SIG-M5 treated with dmso at 0.1 percent for 504 hours (cell line): ENCODE data around the gene BACE2.

Source experiments
- DNase-seq: peaks from one replicate; lab custom pipeline; 2025; ENCODE audit not compliant: unreplicated experiment; lab: John Stamatoyannopoulos, UW

The BACE2 gene

DNA sequence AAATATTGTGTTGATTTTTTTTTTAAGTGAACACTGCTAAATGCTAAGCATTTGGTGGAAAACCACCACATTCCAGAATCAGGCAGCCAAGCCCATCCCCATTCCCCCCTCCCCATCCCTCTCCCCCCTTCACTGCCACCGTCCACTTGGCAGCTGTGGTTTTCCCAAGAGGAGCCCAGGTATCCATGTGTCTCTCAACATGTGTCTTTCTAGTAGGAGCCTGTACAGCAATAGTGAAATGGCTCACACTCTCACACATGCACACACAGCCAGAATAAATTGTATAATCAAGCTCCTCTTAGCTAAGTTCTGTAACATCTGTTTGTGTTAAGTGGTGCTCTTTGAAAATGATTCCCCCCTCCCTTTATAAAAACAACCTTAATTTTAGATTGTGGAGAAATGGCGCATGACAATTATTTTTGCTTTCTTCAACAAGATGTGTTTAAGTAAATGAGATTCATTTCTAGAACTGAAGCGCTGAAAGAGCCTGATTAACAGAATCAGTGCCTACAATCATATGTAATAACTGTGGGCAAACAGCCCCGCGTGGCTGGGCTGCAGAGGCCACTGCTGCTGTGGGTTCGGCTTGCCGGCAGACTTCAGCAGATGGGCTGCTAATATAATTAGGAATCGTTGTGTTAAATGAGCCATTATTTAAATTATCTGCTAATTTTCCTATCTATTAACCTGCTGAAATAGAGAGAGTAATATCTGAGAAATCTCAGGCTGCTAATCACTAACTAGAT, 43.3 kb downstream of the BACE2 start:
- no peak for DNase-seq

DNA sequence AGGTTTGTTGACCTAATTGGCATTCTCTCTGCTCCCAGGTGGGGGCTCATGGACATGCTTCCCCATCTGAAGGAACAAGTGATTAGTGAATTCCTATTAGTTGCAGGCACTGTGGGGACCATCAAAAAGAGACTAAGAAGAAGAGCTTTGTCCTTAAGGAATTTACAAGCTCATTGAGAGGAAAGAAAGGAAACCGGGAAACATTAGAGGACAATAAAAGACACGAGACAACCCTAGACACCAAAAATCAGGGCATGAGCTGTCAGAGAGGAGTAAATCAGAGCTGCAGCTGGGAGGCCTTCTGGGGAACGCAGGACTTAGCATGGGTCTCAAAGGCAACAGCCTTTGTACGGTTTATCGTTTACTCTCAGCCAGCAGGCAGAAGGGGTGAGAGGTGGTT, 45.1 kb downstream of the BACE2 start:
- DNase-seq = no peak

DNA sequence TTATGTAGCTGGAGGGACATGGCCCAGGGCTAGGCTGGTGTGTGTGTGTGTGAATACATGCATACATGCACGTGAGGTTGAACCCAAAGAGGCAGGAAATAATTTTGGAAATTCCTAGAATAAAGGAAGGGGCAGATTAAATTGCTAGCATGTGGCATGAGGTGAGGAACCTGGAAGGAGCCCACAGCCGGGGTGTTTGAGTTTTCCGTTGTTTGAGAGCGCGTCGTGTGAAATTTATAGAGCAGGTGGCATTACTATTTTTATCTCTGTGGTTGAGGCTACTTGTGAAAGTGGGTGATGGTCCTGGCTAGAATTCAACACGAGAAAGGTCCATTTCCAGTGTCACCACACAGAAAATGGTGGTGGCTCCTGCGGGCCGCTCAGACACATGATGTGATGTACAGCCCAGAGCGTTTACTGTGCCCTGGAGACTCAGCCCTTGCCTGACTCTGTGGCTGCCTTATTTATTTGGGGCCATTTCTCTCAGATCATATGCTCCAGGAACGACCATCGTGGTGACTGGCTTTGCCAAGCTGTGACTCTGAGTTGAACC, 48.0 kb downstream of the BACE2 start:
- no peak for DNase-seq

DNA sequence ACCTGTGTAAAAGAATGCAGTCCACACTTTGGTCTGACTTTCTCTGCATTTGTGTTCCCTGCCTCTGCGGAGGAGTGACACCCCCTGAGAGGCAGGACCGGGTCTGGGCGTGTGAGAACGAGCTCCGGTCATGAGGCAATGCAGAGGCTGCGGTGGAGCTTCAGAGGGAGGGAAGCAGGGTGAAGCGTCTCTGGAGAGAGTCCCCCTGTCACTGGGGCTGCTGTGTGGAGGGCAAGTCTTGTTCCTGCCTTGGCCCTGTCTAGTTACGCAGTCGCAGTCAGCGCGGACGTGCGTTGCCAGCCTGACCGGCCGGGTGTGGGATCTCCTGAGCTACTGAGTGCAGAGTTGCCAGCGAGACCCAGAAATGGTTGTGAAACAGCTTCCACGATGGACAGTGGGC, 48.5 kb downstream of the BACE2 start:
- DNase-seq = no peak

DNA sequence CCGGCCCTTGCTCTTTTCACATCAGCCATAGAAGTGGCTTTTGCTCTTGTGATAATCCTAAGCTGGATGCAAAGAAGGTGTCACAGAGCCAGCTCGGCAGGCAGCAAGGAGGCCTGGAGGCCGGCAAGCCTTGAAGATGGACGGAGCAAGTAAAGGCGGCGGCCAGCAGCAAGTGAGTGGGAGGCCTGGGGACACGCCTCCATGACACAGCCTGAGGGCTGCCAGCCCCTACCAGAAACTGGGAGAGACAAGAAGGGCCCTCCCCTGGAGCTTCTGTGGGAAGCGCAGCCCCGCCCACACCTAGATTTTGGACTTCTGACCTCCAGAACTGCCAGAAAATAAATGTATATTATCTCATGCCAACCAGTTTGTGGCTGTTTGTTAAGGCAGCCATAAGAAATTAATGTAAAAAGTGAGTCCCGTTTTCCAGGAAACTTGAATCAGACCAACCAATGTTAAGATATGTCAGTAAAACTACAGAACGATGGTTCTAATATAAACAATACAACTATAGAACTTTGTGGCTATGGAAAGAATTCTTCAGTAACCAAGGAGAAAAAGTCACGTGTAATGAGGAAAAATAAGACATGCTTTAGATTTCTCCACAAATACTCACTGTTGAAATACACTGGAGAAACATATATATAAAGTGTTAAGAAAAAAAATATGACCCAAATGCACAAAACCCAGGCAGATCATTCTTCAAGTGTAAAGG, 49.9 kb downstream of the BACE2 start:
- no peak for DNase-seq

DNA sequence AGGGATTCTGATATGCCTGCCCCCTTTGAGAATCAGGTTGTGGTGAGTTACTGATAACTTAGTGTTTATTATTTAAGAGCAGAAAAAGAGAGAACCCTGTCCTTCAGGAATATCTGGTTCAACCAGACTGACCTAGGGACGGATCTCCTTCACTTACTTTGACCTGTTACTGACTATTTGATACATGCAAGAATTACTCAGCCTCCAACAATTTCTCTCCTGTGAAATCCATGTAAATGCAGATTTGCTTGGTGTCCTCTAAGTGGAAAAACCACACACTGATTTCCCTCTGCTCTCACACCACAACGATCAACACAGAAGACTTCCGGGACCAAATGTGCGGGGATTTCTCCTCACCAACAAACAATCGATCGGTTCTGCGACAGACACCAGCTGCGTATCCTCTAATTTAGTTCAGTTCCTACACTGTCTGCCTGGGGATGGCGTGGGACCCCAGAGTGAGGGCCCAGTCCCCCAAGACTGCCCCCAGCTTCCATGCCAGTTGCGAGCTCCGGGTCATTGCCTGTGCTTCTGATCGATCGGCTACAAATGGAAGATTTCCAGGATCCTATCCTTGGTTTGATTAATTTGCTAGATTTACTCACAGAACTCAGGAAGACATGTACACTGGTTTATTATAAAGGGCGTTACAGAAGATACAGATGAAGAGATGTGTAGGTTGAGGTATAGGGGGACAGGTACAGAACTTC, 51.7 kb downstream of the BACE2 start:
- DNase-seq = peak; percentile 38

DNA sequence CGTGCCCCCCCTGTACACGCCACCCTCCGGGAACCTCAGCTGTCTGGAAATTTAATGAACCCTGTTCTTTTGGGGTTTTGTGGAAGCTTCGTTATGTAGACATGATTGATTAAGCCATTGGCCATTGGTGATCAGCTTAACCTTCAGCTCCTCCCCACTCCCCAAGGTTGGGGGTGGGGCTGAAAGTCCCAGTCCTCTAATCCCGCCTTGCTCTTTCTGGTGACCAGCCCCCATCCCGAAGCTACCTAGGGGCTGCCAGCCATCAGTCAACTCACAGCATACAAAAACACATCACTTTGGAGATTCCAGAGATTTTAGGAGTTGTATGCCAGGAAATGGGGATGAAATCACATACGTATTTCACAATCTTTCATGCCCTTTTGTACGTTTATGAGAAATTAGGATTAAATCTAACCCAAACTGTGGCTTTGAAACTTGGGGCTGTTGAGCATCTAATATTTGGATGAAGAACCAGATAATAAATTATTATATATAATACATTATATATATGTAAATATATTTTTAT, 52.3 kb downstream of the BACE2 start:
- DNase-seq = no peak

DNA sequence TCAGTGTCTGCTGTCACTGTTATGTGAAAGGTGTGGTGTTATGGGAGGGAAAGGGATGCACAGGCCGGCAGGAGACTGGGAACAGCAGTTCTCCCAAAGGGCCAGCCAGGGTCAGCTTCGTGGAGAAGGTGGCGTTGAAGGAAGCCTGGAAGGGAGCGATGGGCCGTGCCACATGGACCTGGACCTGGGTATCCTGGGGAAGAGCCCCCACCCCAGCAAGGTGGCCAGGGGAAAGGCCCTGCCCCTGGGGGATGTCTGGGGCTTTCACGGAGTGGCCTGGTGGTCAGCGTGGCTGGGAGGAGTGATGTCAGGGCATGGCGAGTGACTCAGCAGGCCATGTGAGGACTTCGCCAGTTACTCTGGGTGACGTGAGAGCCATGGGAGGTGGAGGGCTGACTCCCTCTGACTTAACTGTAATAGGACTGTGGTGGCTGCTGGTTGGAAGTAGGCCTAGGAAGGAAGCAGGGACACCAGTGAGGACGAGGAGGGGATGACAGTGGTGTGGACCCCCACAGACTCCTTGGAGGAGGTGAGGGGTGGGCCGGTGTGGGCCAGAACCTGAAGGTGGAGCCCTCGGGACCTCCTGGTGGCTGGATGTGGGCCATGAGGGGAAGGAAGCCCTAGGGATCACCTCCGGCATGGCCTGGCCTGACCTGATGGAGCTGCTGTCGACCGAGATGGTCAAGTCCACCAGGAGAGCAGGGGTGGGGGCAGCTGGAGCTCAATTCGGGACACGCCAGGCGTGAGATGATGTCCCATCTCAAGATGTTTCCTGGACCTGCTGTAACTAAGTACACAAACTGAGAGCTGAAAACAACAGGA, 54.5 kb downstream of the BACE2 start:
- DNase-seq = no peak

DNA sequence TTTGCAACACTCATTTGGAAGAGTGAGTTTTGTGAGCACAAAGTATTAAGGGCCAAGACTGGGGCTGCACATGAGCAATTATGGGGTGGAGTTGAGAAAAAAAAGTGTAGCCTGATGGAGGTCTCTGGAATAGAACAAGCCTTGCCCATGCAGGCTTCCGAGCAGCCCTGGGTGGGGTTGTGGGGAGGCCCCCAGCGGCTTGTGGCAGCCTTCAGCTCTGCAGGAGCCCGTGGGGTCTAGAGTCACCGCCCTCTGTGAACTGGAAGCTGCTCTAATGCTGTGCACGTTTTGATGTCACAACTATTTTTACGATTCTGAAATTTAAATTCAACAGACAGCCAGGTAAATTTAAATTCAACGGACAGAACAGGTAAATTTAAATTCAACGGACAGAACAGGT, 58.9 kb downstream of the BACE2 start:
- DNase-seq = no peak

DNA sequence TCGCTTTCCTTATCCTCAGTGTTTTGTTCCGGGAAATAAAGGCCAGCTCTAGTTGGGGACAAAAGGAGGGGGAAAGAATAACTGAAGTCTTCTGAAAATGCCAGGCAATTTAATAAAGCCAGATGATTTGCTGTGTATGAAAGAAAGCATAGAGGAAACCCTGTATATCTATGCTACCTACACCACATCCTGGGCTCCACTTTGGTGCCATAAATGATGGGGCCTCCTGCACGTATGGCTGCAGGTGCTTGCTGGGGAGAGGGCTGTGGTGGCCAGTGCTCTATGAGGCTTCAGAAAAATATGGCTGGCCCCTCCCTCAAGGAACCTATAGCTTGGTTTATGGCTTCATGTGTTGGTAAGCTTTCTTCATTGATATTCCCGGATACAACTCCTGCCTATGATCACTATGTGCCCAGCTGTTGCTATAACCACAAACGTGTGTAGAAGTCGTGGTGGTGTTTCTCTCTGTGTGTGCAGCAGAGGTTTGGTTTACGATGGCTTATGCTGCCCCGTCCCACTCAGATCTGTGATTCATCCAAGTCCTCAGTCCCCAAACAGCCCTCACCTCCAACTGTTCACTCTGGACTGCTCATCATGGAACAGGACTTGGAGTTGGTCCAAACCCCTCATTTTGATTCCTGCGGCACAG, 59.5 kb downstream of the BACE2 start:
- DNase-seq = no peak

DNA sequence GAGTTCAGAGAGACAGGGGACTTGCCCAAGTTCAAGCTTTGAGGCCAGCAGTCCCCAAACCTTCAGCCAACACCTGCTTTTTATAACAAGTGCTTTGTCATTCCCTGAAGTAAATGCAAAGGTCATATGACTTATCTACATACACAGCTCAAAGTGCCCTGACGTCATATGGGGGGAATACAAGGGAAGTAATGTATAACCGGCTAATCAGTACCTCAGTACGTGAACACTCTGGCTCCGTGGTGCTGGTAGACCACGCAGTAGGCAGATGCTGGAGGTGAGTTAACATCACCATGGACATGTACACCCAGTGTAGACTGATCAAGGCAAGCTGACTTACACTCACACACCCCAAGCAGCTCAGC, 60.0 kb downstream of the BACE2 start:
- DNase-seq = no peak

DNA sequence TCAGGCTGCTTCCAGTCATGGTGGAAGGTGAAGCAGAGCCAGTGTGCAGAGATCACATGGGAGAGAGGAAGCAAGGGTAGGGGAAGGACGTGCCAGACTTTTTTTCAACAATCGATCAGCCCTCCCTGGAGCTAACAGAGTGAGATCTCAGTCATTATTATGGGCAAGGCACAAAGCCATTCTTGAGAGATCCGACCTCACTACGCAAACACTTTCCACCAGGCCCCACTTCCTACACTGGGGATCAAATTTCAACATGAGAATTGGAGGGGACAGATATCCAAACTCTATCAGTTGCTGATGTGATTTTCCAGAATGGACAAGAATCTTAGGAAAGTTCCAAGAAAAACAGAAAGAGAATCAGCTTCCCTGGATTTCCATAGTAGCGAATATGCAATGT, 60.5 kb downstream of the BACE2 start:
- no peak for DNase-seq

DNA sequence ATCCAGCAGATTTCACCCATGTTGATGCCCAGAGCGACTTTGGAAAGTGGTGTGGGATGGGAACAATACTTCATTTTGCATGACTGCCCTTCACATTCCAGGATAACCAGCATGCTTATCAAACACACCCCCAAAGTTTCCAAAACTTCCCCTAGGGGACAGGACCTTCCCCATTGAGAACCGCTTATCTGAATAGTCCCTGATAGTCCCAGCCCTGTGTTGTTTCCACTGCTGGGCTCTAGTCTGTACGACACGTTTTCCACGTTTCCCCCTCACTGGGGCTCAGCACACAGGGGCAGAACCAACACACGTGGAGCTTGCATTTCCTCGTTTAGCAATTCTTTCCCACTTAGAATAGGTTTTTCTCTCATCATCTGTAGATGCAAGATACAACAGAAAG, 61.0 kb downstream of the BACE2 start:
- DNase-seq = no peak

DNA sequence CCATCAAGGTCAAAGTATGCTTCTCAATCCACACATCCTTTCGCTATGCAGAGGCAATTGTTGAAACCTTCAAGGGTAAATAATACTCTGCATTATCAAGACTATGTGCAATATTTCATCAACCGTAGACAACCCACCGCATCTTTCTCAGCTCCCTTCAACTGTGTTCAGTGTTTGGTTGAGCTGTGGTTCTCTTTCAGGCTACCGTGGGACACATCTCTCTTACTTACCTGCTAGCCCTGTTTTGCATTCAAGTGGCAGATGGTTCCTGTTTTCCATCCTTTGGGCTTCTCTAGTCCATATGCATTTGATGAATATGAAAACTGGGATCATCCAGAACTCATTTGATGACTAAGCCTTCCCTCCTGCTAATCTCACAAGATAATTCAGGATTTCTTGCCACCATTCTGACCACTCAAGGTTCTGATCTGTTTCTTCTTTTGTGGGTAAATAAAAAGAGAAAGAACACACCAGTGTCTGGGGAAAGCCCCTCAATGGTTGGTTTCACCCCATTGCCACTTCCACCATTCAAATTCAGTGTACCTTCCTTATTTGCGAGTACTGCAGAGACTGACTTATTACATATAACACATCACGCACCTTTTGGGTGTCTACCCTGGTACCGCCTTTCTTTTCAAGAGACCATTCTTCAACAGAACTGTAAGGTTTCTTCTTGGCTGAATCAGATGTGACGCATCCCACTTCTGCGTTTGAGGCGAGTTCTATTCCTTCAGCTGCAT, 61.7 kb downstream of the BACE2 start:
- no peak for DNase-seq

DNA sequence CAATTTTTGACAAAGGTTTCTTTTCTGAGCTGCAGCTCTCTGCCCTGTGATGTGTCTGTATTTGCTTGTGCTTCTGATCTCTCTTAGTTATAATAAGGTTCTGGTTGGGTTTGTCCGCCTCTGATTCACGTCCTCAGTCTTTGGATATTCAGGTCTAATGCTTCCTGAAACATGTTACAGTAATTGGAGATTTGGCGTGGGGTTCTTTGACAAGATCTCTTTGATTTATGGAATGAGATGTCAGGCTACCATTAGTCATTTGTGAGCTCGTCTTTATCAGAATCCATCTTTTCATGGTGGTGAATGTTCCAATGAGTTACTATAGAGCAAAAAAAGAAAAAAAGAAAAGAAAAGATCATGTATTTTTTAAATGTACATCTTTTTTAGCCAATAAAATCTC, 62.5 kb downstream of the BACE2 start:
- DNase-seq = no peak

DNA sequence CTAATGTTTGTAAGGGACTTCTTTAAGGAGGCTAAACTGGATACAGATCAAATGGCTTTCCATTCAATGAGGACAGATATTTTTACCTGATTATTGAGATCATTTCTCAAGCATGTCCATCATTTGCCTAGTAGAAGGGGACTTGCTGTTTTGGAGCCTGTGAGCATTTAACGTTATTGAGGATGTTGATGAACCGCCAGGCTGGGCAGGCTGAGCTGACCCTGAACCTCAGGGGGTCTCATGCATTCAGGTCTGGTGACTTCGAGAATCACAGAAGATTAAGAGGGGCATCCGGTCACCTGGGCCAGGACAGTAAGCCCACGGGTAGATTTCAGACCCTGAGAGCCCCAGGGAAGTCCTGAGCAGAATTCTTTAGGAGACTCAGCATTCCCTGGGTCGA, 63.1 kb downstream of the BACE2 start:
- DNase-seq = no peak

DNA sequence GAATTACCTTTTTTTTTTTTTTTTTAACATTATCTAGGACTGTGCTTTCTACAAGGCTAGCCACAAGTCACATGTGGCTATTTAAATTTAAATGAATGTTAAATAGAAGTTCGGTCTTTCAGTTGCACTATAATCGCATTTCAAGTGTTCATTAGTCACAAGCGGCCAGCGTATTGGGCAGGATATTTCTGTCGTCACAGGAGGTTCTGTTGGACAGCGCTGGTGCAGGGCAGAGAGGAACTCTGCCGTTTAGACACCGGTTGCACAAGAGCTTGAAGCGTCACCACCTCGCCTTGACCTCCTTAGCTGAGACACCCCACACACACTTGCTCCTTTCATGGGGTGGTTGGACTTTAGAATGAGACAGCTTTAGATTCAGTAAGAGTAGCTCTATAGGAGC, 64.1 kb downstream of the BACE2 start:
- no peak for DNase-seq

DNA sequence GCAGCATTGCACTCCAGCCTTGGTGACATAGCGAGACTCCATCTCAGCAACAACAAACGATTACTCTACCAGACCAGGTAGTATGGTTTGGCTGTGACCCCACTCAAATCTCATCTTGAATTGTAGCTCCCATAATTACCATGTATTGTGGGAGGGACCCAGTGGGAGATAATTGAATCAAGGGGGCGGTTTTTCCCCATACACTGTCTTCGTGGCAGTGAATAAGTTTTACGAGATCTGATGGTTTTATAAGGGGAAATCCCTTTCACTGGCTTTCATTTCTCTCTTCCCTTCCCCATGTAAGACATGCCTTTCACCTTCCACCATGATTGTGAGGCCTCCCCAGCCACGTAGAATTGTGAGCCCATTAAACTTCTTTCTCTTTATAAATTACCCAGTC, 66.0 kb downstream of the BACE2 start:
- DNase-seq = no peak

DNA sequence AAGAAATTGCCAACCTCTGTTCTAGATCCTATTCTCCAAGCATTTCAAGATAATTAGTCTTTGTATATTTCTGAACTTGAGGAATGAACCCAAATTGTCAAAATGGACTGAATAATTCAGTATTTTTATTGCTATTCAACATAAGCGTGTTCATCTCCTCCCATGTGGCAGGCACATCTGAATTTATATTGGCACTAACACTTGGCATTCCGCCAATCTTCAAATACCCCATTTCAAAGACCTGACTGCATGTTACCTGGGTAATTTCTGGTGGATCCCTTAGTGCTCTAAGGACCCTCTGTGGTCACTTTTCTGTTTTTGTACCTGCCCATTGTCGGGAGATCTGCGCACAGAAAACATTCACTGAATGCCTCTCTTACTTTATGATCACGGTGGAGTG, 66.6 kb downstream of the BACE2 start:
- DNase-seq = no peak

DNA sequence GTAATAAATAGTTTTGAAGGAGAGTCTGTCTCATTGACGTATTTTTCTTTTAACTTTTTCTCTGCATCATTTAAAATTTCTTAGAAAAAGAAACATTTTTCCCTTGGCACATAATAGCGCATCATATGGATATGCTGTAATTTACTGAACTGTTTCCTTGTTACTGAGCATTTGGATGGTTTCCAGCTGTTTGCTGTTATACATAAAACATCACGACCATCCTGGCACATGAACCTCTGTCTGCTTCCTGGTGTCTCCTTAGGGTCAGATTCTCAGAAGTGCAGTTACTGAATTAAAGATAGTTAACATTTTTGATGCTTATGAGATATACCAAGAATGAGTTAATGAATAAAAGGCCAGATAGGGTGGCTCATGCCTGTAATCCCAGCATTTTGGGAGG, 67.2 kb downstream of the BACE2 start:
- DNase-seq = no peak
